ENCODE measurements around the gene BBC3. TPM values are rescaled to one million over a fixed set of nuclear protein-coding genes. Genes with fewer than 3 reads are reported as not detected.

The BBC3 gene
- total RNA-seq, 1 donor from 2014 or later: 54.6 TPM

GRCh38 chr19:47260476-47260875, 29.5 kb upstream of the BBC3 start:
- DNase-seq (ENCODE audit: low read depth): no peak
- Histone ChIP-seq H3K36me3 (ENCODE audit: insufficient read depth, low read length) (peaks cover 24% of the 10 kb centered on the region), H2AFZ (ENCODE audit: low read depth, low read length) (no peak overlapping the region), H3K4me1 (ENCODE audit: insufficient read depth, low read length) (peaks cover 22% of the 10 kb centered on the region), H3K9ac (ENCODE audit: low read length) (peak overlapping the region; percentile 38), H3K4me2 (ENCODE audit: low read length) (no peak overlapping the region), H4K20me1 (ENCODE audit: insufficient read depth, low read length) (peaks cover 39% of the 10 kb centered on the region), H3K79me2 (ENCODE audit: insufficient read depth, low read length) (peaks cover 61% of the 10 kb centered on the region), H3K9me3 (ENCODE audit: insufficient read depth, low read depth, low read length) (no peaks in the 10 kb centered on the region), H3K4me3 (ENCODE audit: insufficient read depth, low read depth, low read length) (no peak overlapping the region), H3K27me3 (ENCODE audit: insufficient read depth, low read length) (no peaks in the 10 kb centered on the region), H3K27ac (ENCODE audit: low read depth, low read length) (no peak overlapping the region)
- Mint-ChIP-seq H3K9me3 (ENCODE audit: unreplicated experiment) (no peaks in the 10 kb centered on the region), H3K27me3 (ENCODE audit: low read depth, unreplicated experiment) (no peaks in the 10 kb centered on the region), H3K36me3 (ENCODE audit: low read depth, unreplicated experiment) (peaks cover 27% of the 10 kb centered on the region), H3K27ac (ENCODE audit: unreplicated experiment) (no peak overlapping the region), H3K4me3 (ENCODE audit: unreplicated experiment) (peak overlapping the region; percentile 2), H3K4me1 (ENCODE audit: low read depth, unreplicated experiment) (peaks cover 28% of the 10 kb centered on the region)
- FAIRE-seq: no peak
- TF ChIP-seq EZH2 (IDR thresholded peaks at IDR 0.05; ENCODE audit: insufficient read depth, low read length) (no peak), CTCF (IDR thresholded peaks at IDR 0.05; ENCODE audit: insufficient read depth, low read depth, low read length) (no peak)

- no peaks in the 10 kb centered on the region for H3K9me3 ChIP-seq (ENCODE audit: insufficient read depth, low read depth, low read length)
- peaks cover 16% of the 10 kb centered on the region for H3K36me3 ChIP-seq (ENCODE audit: insufficient read depth, low read length)
- Mint-ChIP-seq H3K36me3 (ENCODE audit: low read depth, unreplicated experiment) (peaks cover 23% of the 10 kb centered on the region), H3K4me3 (ENCODE audit: unreplicated experiment) (peak overlapping the region; percentile 94), H3K27ac (ENCODE audit: unreplicated experiment) (peak overlapping the region; percentile 98), H3K9me3 (ENCODE audit: unreplicated experiment) (no peaks in the 10 kb centered on the region), H3K4me1 (ENCODE audit: low read depth, unreplicated experiment) (peaks cover 29% of the 10 kb centered on the region), H3K27me3 (ENCODE audit: low read depth, unreplicated experiment) (no peaks in the 10 kb centered on the region)
- H4K20me1 ChIP-seq (ENCODE audit: insufficient read depth, low read length): peaks cover 32% of the 10 kb centered on the region
- TF ChIP-seq EZH2 (IDR thresholded peaks at IDR 0.05; ENCODE audit: insufficient read depth, low read length) (no peak), CTCF (IDR thresholded peaks at IDR 0.05; ENCODE audit: insufficient read depth, low read depth, low read length) (no peak)
- H3K27ac ChIP-seq (ENCODE audit: low read depth, low read length): no peak overlapping the region
- no peaks in the 10 kb centered on the region for H3K27me3 ChIP-seq (ENCODE audit: insufficient read depth, low read length)
- no peak overlapping the region for H2AFZ ChIP-seq (ENCODE audit: low read depth, low read length)
- peaks cover 54% of the 10 kb centered on the region for H3K79me2 ChIP-seq (ENCODE audit: insufficient read depth, low read length)
- DNase-seq (ENCODE audit: low read depth) (no peak), FAIRE-seq (no peak)
- H3K4me2 ChIP-seq (ENCODE audit: low read length): peak overlapping the region; percentile 93
- H3K9ac ChIP-seq (ENCODE audit: low read length): peak overlapping the region; percentile 87
- no peak overlapping the region for H3K4me3 ChIP-seq (ENCODE audit: insufficient read depth, low read depth, low read length)
- H3K4me1 ChIP-seq (ENCODE audit: insufficient read depth, low read length): peaks cover 24% of the 10 kb centered on the region
Observed at GRCh38 chr19:47258895-47259555, 28.0 kb upstream of the BBC3 start.

GRCh38 chr19:47258434-47258833, 27.4 kb upstream of the BBC3 start:
- Histone ChIP-seq H3K4me1 (ENCODE audit: insufficient read depth, low read length) (peaks cover 27% of the 10 kb centered on the region), H3K9me3 (ENCODE audit: insufficient read depth, low read depth, low read length) (no peaks in the 10 kb centered on the region), H3K9ac (ENCODE audit: low read length) (peak overlapping the region; percentile 87), H4K20me1 (ENCODE audit: insufficient read depth, low read length) (peaks cover 32% of the 10 kb centered on the region), H3K4me2 (ENCODE audit: low read length) (peak overlapping the region; percentile 93), H3K27me3 (ENCODE audit: insufficient read depth, low read length) (no peaks in the 10 kb centered on the region), H3K27ac (ENCODE audit: low read depth, low read length) (peak overlapping the region; percentile 86), H3K4me3 (ENCODE audit: insufficient read depth, low read depth, low read length) (peak overlapping the region; percentile 65), H3K36me3 (ENCODE audit: insufficient read depth, low read length) (peaks cover 16% of the 10 kb centered on the region), H2AFZ (ENCODE audit: low read depth, low read length) (no peak overlapping the region), H3K79me2 (ENCODE audit: insufficient read depth, low read length) (peaks cover 53% of the 10 kb centered on the region)
- Mint-ChIP-seq H3K27me3 (ENCODE audit: low read depth, unreplicated experiment) (no peaks in the 10 kb centered on the region), H3K9me3 (ENCODE audit: unreplicated experiment) (no peaks in the 10 kb centered on the region), H3K27ac (ENCODE audit: unreplicated experiment) (peak overlapping the region; percentile 98), H3K36me3 (ENCODE audit: low read depth, unreplicated experiment) (peaks cover 23% of the 10 kb centered on the region), H3K4me3 (ENCODE audit: unreplicated experiment) (peak overlapping the region; percentile 94), H3K4me1 (ENCODE audit: low read depth, unreplicated experiment) (peaks cover 31% of the 10 kb centered on the region)
- FAIRE-seq (no peak), DNase-seq (ENCODE audit: low read depth) (no peak)
- TF ChIP-seq CTCF (IDR thresholded peaks at IDR 0.05; ENCODE audit: insufficient read depth, low read depth, low read length): no peak
- no peak for TF ChIP-seq EZH2 (IDR thresholded peaks at IDR 0.05; ENCODE audit: insufficient read depth, low read length)
